ENCODE results near the gene FBXL12.
"Not testable (repeated sequence)": the region's sequence is repeated elsewhere in the genome, so short reads cannot be mapped to it uniquely, and the experiment has no call there.

FBXL12 gene, protein sequence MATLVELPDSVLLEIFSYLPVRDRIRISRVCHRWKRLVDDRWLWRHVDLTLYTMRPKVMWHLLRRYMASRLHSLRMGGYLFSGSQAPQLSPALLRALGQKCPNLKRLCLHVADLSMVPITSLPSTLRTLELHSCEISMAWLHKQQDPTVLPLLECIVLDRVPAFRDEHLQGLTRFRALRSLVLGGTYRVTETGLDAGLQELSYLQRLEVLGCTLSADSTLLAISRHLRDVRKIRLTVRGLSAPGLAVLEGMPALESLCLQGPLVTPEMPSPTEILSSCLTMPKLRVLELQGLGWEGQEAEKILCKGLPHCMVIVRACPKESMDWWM

DNA sequence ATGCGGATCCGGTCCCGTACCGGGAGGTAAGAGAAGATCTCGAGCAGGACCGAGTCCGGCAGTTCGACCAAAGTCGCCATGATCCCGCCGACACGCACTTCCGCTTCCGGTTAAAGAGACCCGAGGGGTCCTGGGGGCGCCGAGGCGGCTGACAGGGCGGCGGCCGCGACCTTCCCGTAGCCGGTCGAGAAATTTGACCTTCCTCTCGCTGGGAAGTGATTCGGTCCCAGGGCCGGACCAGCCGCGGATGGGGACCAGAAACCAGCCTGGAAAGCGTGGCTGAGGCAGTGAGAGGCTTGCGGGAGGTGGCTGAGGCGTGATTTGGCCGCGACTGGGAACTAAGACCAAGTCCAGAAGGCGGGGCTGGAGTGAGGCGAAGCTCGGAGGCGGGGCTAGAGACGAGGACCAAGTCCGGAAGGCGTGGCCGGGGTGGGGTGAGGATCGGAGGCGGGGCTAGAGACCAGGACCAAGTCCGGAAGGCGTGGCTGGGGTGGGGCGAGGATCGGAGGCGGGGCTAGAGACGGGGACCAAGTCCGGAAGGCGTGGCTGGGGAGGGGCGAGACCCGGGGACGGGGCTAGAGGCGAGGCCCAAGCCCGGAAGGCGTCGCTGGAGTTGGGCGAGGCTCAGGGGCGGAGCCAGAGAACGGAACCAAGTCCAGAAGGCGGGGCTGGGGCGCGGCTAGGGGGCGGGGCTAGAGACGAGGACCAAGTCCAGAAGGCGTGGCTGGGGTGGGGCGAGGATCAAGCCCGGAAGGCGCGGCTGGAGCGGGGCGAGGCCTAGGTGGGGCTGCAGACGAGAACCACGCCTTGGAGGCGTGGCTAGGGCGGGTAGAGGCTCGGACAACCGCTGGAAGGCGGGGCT, at the start of gene FBXL12:
Gene FBXL12, minus strand, starts transcription at position 346 of the 862 bp plus-strand sequence. Its CDS starts 266 bp downstream, at position 80.
- DNase-seq: peak; percentile 100

DNA sequence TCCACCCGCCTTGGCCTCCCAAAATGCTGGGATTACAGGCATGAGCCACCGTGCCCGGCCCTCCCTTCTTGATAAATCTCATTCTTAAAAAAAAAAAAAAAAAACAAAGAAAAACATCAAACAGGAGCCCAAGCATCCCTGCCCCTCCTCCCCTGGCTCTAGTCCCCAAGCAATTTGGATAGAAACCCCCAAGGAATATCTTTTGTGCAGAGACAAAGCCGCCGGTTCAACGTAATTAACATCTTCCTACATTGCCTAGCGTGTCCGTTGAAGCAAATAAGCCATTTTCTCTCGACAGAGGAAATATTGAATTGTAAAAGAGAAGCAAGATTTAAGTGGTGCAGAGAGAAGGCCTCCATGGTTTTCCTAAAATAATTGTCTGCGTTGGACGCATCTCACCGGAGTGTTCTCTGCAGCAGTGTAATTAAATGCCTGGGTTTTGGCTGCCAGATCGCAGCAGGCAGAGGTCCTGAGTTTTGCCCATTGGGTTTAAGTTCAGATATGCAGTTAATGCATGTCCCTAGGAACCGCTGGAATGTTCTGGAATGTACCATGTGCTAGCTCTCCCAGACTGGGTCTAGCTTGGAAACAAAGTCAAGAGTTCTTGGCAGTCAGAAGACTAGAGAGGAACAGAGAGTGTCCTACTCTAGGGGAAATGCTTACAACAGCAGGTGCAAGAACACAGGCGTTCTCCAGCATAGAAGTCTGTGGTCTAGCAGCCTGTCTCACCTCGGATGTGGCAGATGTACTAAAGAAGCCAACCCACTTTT, 47.0 kb upstream of the FBXL12 start:
- no peak for DNase-seq

DNA sequence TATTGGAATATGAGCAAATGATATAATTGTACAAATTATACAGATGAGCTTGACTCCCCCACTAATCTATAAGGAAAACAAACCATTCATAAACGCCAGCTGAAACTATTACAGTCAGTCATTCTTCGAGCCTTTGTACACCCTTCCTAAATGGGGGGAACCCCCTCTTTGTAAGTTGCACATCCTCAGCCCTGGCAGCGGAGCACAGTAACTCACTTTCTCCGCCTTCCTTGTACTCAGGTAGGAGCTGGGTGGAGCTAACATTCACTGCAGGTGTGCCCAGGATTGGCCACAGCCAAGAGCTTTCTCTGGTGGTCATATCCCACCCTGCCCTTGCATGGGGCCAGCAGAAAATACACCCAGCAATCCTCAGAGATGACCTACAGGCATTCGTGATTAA, 44.9 kb upstream of the FBXL12 start:
- no peak for DNase-seq

DNA sequence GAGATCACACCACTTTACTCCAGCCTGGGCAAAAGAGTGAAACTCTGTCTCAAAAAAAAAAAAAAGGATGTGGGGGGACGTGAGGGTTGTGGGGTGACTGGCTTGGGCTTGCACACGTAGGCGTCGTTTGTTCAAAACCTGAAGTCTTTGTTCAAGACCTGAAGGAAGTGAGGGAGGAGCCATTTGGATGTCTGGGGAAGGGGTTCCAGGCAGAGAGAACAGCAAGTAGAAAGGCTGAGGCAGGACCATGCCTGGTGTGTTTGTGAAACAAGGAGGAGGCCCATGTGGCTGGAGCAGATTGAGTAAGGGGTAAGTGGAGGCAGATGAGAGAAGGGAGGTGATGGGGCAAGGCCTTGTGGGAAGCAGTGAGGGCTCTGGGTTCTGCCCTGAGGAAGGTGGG, 44.1 kb upstream of the FBXL12 start:
- DNase-seq: no peak

DNA sequence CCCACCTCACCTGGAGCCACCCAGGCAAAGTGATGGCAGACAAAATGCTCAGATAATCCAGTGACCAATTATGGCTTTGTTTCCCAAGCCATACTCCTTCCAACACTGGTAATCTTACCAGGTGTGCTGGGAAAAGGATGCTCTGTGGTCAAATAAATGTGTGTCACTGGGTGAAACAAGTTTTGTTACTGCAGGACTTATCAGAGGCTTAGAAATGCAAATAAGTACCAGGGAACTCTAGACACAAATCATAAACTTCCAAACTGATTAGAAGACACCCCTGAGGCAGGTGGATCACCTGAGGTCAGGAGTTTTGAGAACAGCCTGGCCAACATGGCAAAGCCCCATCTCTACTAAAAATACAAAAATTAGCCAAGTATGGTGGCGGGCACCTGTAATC, 42.6 kb upstream of the FBXL12 start:
- DNase-seq: no peak

DNA sequence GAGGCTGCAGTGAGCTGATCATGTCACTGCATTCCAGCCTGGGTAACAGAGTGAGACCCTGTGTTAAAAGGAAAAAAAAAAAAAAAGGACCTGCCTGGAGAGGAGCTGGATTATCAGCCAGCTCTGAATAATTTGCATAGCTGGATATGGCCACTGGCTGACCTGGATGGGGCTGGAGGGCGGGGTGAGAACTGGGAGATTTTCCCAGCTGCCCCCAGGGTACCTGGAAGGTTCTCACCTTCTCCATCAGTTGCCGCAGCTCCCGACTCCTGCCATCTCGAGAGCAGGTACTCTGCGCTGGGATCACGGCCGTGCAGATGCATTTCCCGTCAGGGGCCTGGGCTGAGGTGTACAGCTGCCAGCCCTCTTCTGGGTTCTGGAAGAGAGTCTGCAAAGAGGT, 41.5 kb upstream of the FBXL12 start:
- DNase-seq: no peak

DNA sequence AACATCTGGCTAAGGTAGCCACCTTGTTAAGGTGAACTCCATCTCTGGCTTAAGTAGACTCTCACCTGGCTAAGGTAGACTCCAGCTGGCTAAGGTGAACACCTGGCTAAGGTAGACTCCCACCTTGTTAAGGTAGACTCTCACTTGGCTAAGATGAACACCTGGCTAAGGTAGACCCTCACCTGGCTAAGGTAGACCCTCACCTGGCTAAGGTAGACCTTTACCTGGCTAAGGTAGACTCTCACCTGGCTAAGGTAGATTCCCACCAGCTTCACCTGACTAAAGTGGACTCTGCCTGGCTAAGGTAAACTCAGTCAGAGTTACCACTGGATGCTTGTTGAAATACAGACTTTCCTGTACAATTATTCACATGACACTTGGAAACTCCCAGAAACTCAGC, 39.9 kb upstream of the FBXL12 start:
- no peak for DNase-seq

DNA sequence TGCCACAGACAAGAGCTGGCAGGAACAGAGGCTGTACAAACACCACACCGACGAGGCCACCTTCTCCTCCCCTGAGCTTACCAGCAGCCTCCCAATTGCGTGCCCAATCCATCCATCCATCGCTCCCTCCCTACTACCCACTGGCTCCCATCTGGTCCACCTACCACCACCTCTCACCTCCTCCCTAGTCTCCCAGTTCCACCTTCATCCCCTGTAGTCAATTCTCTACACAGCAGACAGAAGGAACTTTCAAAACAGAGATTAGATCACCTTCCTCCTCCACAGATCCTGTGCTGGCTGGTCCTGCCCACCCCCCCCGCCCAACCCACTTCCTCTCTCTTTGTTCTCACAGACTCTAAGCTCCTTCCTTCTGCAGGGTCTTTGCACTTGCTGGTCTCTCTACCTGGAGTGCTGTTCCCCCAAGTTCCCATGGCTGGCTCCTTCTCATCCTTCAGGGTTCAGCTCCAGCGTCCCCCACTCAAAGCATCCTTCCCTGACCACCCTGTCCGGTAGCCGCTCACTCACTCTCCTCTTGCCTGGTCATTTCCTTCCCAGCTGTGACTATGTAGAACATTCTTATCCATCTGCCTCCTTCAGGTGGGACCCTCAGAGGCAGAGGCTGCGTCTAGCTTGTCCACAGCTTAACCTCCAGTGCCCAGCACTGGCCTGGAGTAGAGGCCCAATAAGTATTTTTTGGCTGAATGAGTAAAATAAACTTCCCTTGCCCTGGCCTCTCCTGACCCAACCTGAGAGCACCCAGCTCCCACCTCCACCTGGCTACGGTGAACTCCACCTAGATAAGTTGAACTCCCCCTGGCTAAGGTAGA, 39.3 kb upstream of the FBXL12 start:
- DNase-seq: no peak

DNA sequence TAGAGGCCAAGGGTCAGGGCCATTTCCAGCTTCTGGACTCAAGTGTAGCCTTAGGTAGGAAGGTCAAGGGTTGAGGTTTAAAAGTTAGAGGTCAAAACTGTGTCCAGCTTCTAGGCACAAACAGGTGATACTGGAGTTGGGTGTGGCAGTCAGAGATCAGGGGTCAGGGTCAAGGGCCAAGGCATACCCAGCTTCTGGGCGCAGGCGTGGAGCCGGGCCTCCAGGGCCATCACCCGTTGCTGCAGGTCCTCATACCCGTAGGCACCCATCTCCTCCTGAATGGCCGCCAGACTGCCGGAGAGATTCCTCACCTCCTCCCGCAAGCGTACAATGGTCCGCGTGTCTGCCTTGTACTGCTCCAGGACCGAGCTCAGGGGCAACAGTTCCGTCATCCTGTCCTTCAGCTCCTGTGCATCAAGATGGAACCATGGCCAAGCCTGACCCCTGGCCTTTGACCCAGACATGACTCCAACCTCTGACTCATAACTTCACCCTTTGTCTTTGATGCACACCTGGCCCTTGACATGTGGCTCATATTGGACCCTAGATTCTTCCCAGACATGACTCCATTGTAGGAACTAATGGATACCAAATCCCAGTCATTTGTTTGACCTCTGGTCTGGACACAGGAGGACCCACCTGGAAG, 38.3 kb upstream of the FBXL12 start:
- no peak for DNase-seq

DNA sequence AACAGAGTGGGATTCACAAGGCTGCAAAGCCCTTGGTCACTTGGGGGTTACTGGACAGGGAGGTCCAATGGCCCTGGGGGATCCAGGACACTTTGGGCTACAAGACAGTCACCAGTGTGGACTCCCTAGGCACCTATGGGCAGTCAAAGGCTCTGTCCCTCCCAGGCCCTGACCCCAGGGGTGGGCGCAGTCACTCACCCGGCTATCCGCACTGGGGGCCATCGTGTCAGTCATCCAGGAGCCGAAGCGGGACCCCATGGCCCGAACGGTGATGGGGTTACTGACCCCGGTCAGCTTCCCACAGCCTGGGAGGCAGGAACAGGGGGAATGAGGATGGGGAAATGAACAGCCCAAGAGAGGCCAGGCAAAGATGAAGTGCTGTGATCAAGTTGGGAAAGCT, 37.7 kb upstream of the FBXL12 start:
- no peak for DNase-seq

DNA sequence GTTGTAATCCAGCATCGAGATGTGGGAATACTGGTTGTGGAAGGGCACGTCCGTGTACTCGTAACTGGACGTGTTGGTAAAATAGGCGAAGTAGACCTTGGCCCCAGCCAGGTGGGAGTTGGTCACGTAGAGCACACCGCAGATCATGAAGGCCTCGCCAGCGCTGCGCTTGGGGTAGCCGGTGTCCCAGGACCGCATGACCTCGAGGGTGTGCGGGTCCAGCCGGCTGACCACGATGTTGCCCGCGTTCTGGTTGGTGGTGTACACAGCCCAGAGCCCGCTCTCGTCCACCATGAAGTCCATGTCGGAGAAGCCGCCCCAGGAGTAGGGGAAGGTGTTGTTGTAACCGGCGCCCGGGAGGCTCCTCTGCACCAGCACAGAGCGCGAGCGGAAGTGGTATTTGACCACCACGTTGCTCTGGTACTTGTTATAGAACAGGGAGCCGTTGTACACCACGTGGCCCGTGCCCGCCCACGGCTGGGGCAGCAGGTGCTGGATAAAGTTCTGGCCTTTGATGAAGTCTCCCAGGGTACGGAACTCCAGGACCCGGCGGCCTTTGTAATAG, 35.5 kb upstream of the FBXL12 start:
- no peak for DNase-seq

DNA sequence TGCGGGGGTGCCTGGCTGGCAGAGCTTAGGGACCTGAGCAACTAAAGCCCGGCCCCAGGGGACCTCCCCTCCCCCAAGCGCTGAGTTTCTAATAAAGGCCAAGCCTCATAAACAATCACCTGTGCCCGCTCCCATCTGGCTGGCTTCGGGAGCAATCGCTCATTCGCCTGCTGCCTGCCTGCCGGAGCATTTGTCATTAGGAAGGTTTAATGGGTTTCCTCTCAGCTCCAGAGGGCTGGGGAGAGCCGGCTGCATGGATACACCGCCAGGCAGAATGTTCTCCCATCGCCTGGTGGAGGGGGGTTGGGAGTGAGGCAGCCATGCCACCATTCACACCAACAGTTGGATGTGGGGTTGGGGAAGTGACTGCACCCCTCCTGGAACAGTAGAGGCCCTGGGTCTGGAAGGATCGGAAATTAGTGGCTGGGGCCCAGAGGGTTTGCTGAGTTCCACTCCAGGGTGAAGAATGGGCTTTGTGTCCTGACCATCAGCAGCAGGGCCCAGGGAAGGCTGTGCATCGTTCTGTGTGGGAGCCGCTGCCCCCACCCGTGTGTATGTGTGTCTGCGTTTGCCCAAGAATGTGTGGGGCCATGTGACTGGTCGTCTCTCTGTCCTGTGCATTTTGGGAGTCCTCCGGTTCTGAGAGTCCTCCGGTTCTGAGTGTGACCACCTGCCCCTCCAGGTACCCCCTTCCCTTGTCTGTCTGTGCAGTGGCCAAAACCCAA, 31.5 kb upstream of the FBXL12 start:
- no peak for DNase-seq

DNA sequence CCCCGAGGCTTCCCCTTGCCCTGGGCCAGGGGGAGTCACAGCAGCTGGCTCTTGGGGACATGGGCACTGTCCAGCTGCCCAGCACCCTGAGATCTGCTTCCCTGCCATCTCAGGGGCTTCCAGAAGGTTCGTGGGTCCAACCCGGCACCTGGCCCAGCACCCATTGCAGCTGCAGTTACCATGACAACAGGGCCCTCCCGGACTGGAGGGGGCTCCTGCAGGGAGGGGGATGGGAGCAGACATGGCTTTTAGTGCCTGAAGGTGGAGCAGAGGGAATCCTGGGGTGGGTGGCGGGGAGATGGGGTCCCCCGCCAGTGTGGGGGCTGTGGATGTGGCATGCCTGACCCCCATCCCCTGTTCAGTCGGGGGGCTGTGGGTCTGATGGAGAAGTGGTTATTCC, 30.9 kb upstream of the FBXL12 start:
- DNase-seq: no peak

DNA sequence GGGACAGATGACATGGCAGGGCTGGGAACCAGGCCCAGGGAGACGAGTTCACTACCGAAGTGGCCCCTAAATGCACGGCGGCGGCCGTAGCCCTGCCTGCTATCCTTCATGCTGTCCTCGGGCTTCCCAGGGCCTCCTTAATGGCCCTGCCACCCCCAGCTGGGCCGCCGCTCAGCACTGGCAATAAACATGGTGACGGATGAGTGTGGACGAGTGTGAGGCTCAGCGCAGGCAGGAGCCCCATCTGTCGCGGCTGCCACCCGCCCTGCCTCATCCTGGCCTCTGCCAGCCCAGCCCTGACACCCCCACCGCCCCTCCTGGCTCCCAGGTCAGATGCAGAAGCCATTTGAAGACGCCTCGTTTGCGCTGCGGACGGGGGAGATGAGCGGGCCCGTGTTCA, 29.9 kb upstream of the FBXL12 start:
- DNase-seq: no peak

DNA sequence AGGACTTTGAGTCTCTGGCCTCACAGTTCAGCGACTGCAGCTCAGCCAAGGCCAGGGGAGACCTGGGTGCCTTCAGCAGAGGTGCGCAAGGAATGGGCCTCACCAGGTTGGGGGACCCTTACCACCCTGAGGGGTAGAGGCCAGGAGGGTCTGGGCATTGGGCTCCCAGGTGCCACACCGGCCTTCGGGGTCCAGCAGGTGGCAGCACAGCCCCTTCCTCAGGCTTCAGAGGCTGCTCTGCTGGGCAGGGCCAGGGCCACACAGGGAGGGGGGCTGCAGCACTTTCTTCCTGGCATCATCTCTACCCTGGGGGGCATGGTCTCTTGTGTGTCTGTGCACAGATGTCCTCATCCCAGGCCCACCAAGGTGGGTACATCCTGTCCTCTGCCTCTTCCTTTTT, 29.2 kb upstream of the FBXL12 start:
- no peak for DNase-seq

DNA sequence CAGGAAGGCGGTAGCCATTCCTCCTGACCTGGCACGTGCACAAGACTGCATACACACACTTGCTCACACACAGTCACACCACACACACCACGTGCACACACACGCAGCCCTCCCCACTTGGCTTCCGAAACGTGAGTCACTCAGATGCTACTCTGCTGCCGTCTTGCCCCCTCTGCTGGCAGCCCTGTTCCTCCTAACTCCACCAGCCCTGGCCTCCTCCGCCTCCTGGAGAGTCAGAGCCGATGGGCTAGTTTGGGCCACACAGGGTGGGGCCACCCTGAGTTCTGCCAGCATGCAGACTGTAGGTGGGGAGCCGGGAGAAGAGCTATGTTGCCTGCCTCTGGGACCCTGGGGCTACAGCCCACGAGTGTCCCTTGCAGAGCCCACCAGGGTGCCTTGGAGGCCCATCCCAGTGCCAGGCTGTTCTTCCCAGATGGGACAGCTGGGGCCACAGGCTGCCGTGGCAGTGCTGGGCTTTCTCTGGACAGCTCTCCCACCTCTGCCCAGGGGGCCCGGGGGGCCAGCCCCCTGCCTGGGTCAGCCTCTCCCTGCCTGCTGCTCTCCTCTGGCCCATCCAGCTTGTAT, 28.3 kb upstream of the FBXL12 start:
- no peak for DNase-seq

DNA sequence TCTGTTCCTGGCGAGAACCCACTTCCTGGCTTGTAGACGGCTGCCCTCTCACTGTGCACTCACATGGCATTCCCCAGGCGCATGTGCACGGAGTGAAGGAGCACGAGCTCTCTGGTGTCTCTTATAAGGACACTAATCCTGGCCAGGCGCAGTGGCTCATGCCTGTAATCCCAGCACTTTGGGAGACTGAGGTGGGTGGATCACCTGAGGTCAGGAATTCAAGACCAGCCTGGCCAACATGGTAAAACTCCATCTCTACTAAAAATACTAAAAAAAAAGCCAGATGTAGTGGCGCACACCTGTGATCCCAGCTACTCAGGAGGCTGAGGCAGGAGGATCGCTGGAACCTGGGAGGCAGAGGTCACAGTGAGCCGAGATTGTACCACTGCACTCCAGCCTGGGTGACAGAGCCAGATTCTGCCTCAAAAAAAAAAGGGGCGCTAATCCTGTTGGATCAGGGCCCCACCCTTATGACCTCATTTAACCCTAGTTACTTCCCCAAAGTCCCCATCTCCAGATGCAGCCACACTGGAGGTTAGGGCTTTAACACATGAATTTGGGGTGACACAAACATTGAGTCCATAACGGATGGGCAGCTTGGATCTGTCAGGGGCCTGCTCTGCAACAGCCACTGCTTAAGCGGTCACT, 24.9 kb upstream of the FBXL12 start:
- not testable (repeated sequence) for DNase-seq

DNA sequence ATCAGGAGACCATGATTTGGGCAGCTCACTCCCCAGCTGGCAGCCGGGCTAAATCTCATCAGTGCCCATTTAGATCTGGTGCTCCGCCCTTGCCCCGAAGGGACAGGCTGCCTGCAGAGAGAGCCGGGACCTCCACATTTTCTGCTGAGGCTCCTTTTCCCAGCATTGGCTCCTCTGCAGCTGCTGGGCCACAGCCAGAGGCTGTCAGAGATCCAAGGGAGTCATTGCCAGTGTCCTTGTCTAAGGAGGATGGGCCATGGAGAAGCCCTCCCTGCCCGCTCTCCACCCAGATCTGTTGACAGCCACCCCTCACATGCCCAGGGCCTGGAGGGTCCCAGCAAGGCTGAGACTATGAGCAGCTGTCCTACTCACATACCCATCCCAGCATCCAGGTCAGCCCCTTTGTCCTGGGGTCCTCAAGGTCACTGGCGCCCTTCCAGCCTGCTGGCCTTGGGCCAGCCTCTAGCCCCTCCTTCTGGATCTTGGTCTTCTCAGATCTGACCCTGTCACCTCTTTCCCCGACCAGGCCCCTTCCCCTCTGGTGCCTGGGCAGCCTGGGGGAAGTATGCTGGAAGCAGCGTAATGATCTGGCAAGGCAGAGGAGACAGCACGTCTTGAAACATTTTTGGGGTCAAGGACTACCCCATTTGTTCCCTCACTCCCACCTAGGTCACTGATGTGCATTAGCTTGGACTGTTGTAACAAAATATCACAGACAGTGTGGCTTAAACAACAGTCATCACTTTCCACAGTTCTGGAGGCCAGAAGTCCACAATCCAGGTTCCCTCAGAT, 24.2 kb upstream of the FBXL12 start:
- no peak for DNase-seq

DNA sequence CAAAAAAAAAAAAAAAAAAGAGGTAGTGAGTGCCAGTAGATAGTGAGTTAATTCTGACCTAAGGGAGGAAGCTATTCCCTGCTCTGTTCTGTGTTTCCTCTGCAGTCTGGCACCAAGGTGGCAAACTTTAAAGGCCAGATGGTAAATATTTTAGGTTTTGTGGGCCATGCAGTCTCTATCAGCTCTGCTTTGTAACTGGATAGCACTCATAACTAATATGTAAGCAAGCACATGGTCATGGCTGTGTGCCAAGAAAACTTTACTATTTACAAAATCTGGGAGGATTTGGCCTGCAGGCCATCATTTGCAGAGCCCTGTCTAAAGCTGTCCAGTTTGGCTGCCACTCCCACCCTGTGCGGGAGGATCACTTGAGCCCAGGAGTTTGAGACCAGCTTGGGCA, 20.5 kb upstream of the FBXL12 start:
- DNase-seq: no peak
